Fibroblast of upper back skin (primary cell): ENCODE results near the gene TMEM19.
A peak's percentile ranks its signal among the peaks of the same experiment; 100 is the strongest.

Source experiments
- DNase-seq: peaks from one replicate; pipeline ENCODE4 v3.0.0-alpha.2; 2013

Gene TMEM19

GRCh38 chr12:71719647-71720370, 33.9 kb downstream of the TMEM19 start:
- no peak for DNase-seq

GRCh38 chr12:71721783-71722505, 36.1 kb downstream of the TMEM19 start:
- DNase-seq: no peak

GRCh38 chr12:71725011-71725410, 39.1 kb downstream of the TMEM19 start:
- DNase-seq: peak; percentile 53

- DNase-seq: no peak
Measured at GRCh38 chr12:71726548-71726947, 40.7 kb downstream of the TMEM19 start.

- no peak for DNase-seq
Measured at GRCh38 chr12:71727958-71728357, 42.1 kb downstream of the TMEM19 start.

- DNase-seq: no peak
Measured at GRCh38 chr12:71730936-71731335, 45.1 kb downstream of the TMEM19 start.

- DNase-seq: peak; percentile 75
Measured at GRCh38 chr12:71731439-71732356, 45.8 kb downstream of the TMEM19 start.

- no peak for DNase-seq
Measured at GRCh38 chr12:71732357-71732712, 46.5 kb downstream of the TMEM19 start.

- DNase-seq: no peak
Measured at GRCh38 chr12:71737197-71737596, 51.3 kb downstream of the TMEM19 start.

- DNase-seq: no peak
Measured at GRCh38 chr12:71742998-71743397, 57.1 kb downstream of the TMEM19 start.

GRCh38 chr12:71744522-71745300, 58.8 kb downstream of the TMEM19 start:
- no peak for DNase-seq

- DNase-seq: peak; percentile 70
Measured at GRCh38 chr12:71746974-71747611, 61.2 kb downstream of the TMEM19 start.

- peak; percentile 13 for DNase-seq
Measured at GRCh38 chr12:71748081-71748850, 62.4 kb downstream of the TMEM19 start.

- peak; percentile 9 for DNase-seq
Measured at GRCh38 chr12:71749666-71750065, 63.8 kb downstream of the TMEM19 start.

- no peak for DNase-seq
Measured at GRCh38 chr12:71752891-71753290, 67.0 kb downstream of the TMEM19 start.
